ENCODE measurements around the gene CAMKK1. TPM values are rescaled to one million over a fixed set of nuclear protein-coding genes. Genes with fewer than 3 reads are reported as not detected.

Gene CAMKK1
- polyA plus RNA-seq, 1 experiment = 2.8 TPM

- TF ChIP-seq CTCF (IDR thresholded peaks at IDR 0.05; ENCODE audit: low read depth, low read length) = no peak
- DNase-seq (ENCODE audit: low read depth, low spot score) = no peak
- ChIA-PET POLR2A (interaction anchor here (0.5 kb wide), 1 partner anchor 61 kb away, joined by 3 read pairs; no protein-coding TSS in a partner anchor), CTCF (interaction anchor here (1.2 to 1.7 kb wide), 3 partner anchors 28 to 148 kb away, joined by 4 to 11 read pairs (median 6); partner anchors contain the start of gene NCBP3)
- H3K27me3 ChIP-seq (ENCODE audit: control insufficient read depth, insufficient read depth, low read length) = no peaks in the 10 kb centered on the region
- H3K27ac ChIP-seq (ENCODE audit: low read depth, low read length) = no peak overlapping the region
- H3K4me3 ChIP-seq (ENCODE audit: low read depth, low read length) = no peak overlapping the region
- H3K9me3 ChIP-seq (ENCODE audit: control insufficient read depth, insufficient read depth, low read length) = no peaks in the 10 kb centered on the region; the same call in 1 of the 2 replicates
Observed at GRCh38 chr17:3885271-3885670, 7.6 kb downstream of the CAMKK1 start.

GRCh38 chr17:3884188-3884587 lies 8.7 kb downstream of the CAMKK1 start:
- H3K27me3 ChIP-seq (ENCODE audit: control insufficient read depth, insufficient read depth, low read length) = no peaks in the 10 kb centered on the region
- DNase-seq (ENCODE audit: low read depth, low spot score) = no peak
- TF ChIP-seq CTCF (IDR thresholded peaks at IDR 0.05; ENCODE audit: low read depth, low read length) = no peak
- no peak overlapping the region for H3K27ac ChIP-seq (ENCODE audit: low read depth, low read length)
- H3K4me3 ChIP-seq (ENCODE audit: low read depth, low read length) = no peak overlapping the region
- ChIA-PET CTCF (interaction anchor here (1.6 to 2.3 kb wide), 3 partner anchors 20 to 38 kb away, joined by 6 to 11 read pairs (median 7); partner anchors contain the start of gene NCBP3), POLR2A (no interaction called here)
- H3K9me3 ChIP-seq (ENCODE audit: control insufficient read depth, insufficient read depth, low read length) = no peaks in the 10 kb centered on the region; the same call in 1 of the 2 replicates

- POLR2A ChIA-PET = no interaction called here
- Histone ChIP-seq H3K27ac (ENCODE audit: low read depth, low read length) (no peak overlapping the region), H3K4me3 (ENCODE audit: low read depth, low read length) (no peak overlapping the region), H3K9me3 (ENCODE audit: control insufficient read depth, insufficient read depth, low read length) (no peaks in the 10 kb centered on the region), H3K27me3 (ENCODE audit: control insufficient read depth, insufficient read depth, low read length) (no peaks in the 10 kb centered on the region)
- TF ChIP-seq CTCF (IDR thresholded peaks at IDR 0.05; ENCODE audit: low read depth, low read length) = no peak
- CTCF ChIA-PET = interaction anchor here (2.3 kb wide), 1 partner anchor 18 kb away, joined by 7 read pairs; no protein-coding TSS in a partner anchor
- DNase-seq (ENCODE audit: low read depth, low spot score) = no peak
Observed at GRCh38 chr17:3882276-3882675, 10.6 kb downstream of the CAMKK1 start.

- no peak overlapping the region for H3K27ac ChIP-seq (ENCODE audit: low read depth, low read length)
- TF ChIP-seq CTCF (IDR thresholded peaks at IDR 0.05; ENCODE audit: low read depth, low read length) = no peak
- H3K9me3 ChIP-seq (ENCODE audit: control insufficient read depth, insufficient read depth, low read length) = no peaks in the 10 kb centered on the region
- CTCF ChIA-PET = no interaction called here
- no peak for DNase-seq (ENCODE audit: low read depth, low spot score)
- no peak overlapping the region for H3K4me3 ChIP-seq (ENCODE audit: low read depth, low read length)
- POLR2A ChIA-PET = no interaction called here
- no peaks in the 10 kb centered on the region for H3K27me3 ChIP-seq (ENCODE audit: control insufficient read depth, insufficient read depth, low read length)
Observed at GRCh38 chr17:3880983-3881382, 11.9 kb downstream of the CAMKK1 start.

GRCh38 chr17:3879591-3880417 lies 13.0 kb downstream of the CAMKK1 start:
- CTCF ChIA-PET = interaction anchor here (1.0 to 3.2 kb wide), 3 partner anchors 15 to 34 kb away, joined by 3 to 13 read pairs (median 13); partner anchors contain the start of gene NCBP3
- Histone ChIP-seq H3K9me3 (ENCODE audit: control insufficient read depth, insufficient read depth, low read length) (no peaks in the 10 kb centered on the region), H3K4me3 (ENCODE audit: low read depth, low read length) (no peak overlapping the region), H3K27ac (ENCODE audit: low read depth, low read length) (no peak overlapping the region), H3K27me3 (ENCODE audit: control insufficient read depth, insufficient read depth, low read length) (no peaks in the 10 kb centered on the region)
- no peak for TF ChIP-seq CTCF (IDR thresholded peaks at IDR 0.05; ENCODE audit: low read depth, low read length)
- no peak for DNase-seq (ENCODE audit: low read depth, low spot score)
- POLR2A ChIA-PET = no interaction called here

Data from AG04450 (cell line).